GM12873 (cell line): Measurements from ENCODE around the gene ZFHX3.

Experiments used
- TF ChIP-seq, protein P1 (sequence below): IDR thresholded peaks from 2 replicates; pipeline ENCODE4 v1.5.1; 2012; ENCODE audit warnings: low read depth, mild to moderate bottlenecking, moderate library complexity, low read length, control low read depth; ENCODE audit not compliant: insufficient read depth; ENCODE audit errors: missing control alignments

Gene ZFHX3

DNA sequence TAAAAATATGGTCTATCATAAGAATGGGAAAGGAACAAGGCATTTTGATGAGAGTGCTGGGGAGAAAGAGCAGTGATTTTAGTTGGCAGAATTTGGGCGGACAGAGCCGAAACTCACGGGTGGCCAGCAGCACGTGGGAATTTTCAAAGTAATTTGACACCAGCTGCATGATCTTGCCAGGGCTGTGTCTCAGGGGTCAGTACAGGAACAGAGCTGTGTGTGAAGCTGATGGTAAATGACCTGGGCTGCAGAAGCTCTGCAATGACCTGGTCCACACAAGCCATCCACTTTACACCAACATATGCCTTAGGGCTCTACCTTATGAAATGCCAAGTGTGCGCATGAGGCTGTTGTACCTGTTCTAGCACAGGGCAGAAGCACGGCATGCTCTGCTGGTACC is 112.0 kb downstream of the ZFHX3 start:
- TF ChIP-seq, protein P1, sequence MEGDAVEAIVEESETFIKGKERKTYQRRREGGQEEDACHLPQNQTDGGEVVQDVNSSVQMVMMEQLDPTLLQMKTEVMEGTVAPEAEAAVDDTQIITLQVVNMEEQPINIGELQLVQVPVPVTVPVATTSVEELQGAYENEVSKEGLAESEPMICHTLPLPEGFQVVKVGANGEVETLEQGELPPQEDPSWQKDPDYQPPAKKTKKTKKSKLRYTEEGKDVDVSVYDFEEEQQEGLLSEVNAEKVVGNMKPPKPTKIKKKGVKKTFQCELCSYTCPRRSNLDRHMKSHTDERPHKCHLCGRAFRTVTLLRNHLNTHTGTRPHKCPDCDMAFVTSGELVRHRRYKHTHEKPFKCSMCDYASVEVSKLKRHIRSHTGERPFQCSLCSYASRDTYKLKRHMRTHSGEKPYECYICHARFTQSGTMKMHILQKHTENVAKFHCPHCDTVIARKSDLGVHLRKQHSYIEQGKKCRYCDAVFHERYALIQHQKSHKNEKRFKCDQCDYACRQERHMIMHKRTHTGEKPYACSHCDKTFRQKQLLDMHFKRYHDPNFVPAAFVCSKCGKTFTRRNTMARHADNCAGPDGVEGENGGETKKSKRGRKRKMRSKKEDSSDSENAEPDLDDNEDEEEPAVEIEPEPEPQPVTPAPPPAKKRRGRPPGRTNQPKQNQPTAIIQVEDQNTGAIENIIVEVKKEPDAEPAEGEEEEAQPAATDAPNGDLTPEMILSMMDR = no peak

GRCh38 chr16:72934636-72935403 is 113.1 kb downstream of the ZFHX3 start:
- TF ChIP-seq, protein P1 = no peak

GRCh38 chr16:72932677-72933335 is 115.1 kb downstream of the ZFHX3 start:
- TF ChIP-seq, protein P1 = no peak

GRCh38 chr16:72932050-72932449 is 115.9 kb downstream of the ZFHX3 start:
- TF ChIP-seq, protein P1 = no peak

GRCh38 chr16:72930396-72930795 is 117.5 kb downstream of the ZFHX3 start:
- TF ChIP-seq, protein P1 = no peak

GRCh38 chr16:72928090-72928981 is 119.6 kb downstream of the ZFHX3 start:
- TF ChIP-seq, protein P1 = no peak
